ENCODE results near the gene SPDYE2.
"Not testable (repeated sequence)": the region's sequence is repeated elsewhere in the genome, so short reads cannot be mapped to it uniquely, and the experiment has no call there.

DNA sequence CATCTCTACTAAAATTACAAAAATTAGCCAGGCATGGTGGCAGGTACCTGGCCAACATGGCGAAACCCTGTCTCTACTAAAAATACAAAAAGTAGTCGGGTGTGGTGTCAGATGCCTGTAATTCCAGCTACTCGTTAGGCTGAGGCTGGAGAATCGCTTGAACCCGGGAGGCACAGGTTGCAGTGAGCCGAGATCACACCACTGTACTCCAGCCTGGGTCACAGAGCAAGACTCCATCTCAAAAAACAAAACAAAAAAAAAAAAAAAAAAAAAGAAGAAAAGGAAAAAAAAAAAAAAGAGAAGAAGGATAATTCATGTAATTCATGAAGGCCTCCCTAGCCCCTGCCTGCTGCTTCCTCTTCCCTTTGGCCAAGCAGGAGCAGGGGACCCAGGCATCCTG, 10.4 kb upstream of the SPDYE2 start:
- TF ChIP-seq, protein P1, sequence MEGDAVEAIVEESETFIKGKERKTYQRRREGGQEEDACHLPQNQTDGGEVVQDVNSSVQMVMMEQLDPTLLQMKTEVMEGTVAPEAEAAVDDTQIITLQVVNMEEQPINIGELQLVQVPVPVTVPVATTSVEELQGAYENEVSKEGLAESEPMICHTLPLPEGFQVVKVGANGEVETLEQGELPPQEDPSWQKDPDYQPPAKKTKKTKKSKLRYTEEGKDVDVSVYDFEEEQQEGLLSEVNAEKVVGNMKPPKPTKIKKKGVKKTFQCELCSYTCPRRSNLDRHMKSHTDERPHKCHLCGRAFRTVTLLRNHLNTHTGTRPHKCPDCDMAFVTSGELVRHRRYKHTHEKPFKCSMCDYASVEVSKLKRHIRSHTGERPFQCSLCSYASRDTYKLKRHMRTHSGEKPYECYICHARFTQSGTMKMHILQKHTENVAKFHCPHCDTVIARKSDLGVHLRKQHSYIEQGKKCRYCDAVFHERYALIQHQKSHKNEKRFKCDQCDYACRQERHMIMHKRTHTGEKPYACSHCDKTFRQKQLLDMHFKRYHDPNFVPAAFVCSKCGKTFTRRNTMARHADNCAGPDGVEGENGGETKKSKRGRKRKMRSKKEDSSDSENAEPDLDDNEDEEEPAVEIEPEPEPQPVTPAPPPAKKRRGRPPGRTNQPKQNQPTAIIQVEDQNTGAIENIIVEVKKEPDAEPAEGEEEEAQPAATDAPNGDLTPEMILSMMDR (IDR thresholded peaks at IDR 0.05; ENCODE audit: borderline replicate concordance, extremely low read depth, low read length, poor library complexity, severe bottlenecking) = not testable (repeated sequence)
- TF ChIP-seq EZH2 (IDR thresholded peaks at IDR 0.05; ENCODE audit: borderline replicate concordance, low read depth, low read length, severe bottlenecking) = not testable (repeated sequence)

Measured in DND-41 (cell line).